PC-9 (cell line): Measurements from ENCODE around the gene PROSER2. TPM values are rescaled to one million over a fixed set of nuclear protein-coding genes. Genes with fewer than 3 reads are reported as not detected.
A peak's percentile ranks its signal among the peaks of the same experiment; 100 is the strongest.

Experiments
- BruUV-seq: library from RNA; stranded (reverse); fragments of 400-500 nt; replicated peaks from 2 replicates; lab custom pipeline; 2021; lab: Mats Ljungman, UMichigan
- CTCF ChIA-PET: fragments of 300-600 bp; sonication (Branson Sonifier 250); formaldehyde crosslinking; loops from one replicate; lab custom pipeline; 2022; ENCODE audit warnings: antibody characterized with exemption; lab: Charles Lee
- POLR2A ChIA-PET: fragments of 300-600 bp; sonication (Branson Sonifier 250); formaldehyde crosslinking; loops from one replicate; lab custom pipeline; 2022; ENCODE audit warnings: antibody characterized with exemption; ENCODE audit not compliant: unreplicated experiment; lab: Charles Lee
- DNase-seq, 2 experiments: peaks; one replicate each; pipeline versions ENCODE4 v3.0.0 to v3.0.0-alpha.2; 2015 to 2022; ENCODE audit warnings: mixed read lengths in 1 of 2
- H2AFZ ChIP-seq: fragments of 200-600 bp; sonication (generic); 2 replicates; pipeline ENCODE4 v1.8.1; 2017; ENCODE audit warnings: antibody characterized with exemption
- H3F3A ChIP-seq: fragments of 200-600 bp; sonication (generic); 2 replicates; pipeline ENCODE4 v1.8.1; 2017; ENCODE audit warnings: antibody characterized with exemption, mild to moderate bottlenecking, low read depth; ENCODE audit not compliant: insufficient read depth
- H3K27ac ChIP-seq: fragments of 200-600 bp; sonication (generic); 2 replicates; pipeline ENCODE4 v1.6.1; 2016; ENCODE audit warnings: mixed run types
- H3K27me3 ChIP-seq: fragments of 200-600 bp; sonication (generic); 2 replicates; pipeline ENCODE4 v1.6.1; 2016; ENCODE audit warnings: low read depth, mixed run types; ENCODE audit not compliant: insufficient read depth
- H3K36me3 ChIP-seq: fragments of 200-600 bp; sonication (generic); 2 replicates; pipeline ENCODE4 v1.6.1; 2016; ENCODE audit warnings: low read depth, mixed run types
- H3K4me1 ChIP-seq: fragments of 200-600 bp; sonication (generic); replicated peaks from 2 replicates; pipeline ENCODE4 v1.6.1; 2016; ENCODE audit warnings: mixed run types; ENCODE audit not compliant: insufficient read depth
- H3K4me2 ChIP-seq: fragments of 200-600 bp; sonication (generic); 2 replicates; pipeline ENCODE4 v1.6.1; 2017; ENCODE audit warnings: mixed run types
- H3K4me3 ChIP-seq: fragments of 200-600 bp; sonication (generic); 2 replicates; pipeline ENCODE4 v1.6.1; 2016; ENCODE audit warnings: mixed run types
- H3K79me2 ChIP-seq: fragments of 200-600 bp; sonication (generic); 2 replicates; pipeline ENCODE4 v1.6.1; 2017; ENCODE audit warnings: low read depth, mixed run types
- H3K9me2 ChIP-seq: fragments of 200-600 bp; sonication (generic); 2 replicates; pipeline ENCODE4 v1.8.1; 2017; ENCODE audit warnings: mild to moderate bottlenecking; ENCODE audit not compliant: insufficient read depth
- H3K9me3 ChIP-seq: fragments of 200-600 bp; sonication (generic); 2 replicates; pipeline ENCODE4 v1.8.1; 2016; ENCODE audit warnings: low read depth; ENCODE audit not compliant: insufficient read depth
- H4K20me1 ChIP-seq: fragments of 200-600 bp; sonication (generic); 2 replicates; pipeline ENCODE4 v1.8.1; 2017; ENCODE audit not compliant: insufficient read depth
- EZH2 ChIP-seq: fragments of 200-600 bp; sonication (generic); IDR thresholded peaks from 2 replicates; pipeline ENCODE4 v1.8.0; 2017; ENCODE audit warnings: antibody characterized with exemption, low read depth
- intact Hi-C: fragments of 100-400 bp; cut with micrococcal nuclease; formaldehyde crosslinking; loops from one replicate; pipeline ENCODE4 v1.10.0; 2022; ENCODE audit not compliant: unreplicated experiment
- total RNA-seq: library from RNA; stranded (reverse); gene quantifications from 2 replicates; pipeline ENCODE4 v1.2.3, GENCODE V29; 2021
- TF ChIP-seq, protein P1 (sequence below): fragments of 200-600 bp; sonication (generic); conservative IDR thresholded peaks from 2 replicates; pipeline ENCODE4 v1.6.1; 2017; ENCODE audit warnings: mixed run types, antibody characterized with exemption, mild to moderate bottlenecking, moderate library complexity

PROSER2 gene
- total RNA-seq, 1 experiment from 2014 or later, result 66.6 TPM

DNA sequence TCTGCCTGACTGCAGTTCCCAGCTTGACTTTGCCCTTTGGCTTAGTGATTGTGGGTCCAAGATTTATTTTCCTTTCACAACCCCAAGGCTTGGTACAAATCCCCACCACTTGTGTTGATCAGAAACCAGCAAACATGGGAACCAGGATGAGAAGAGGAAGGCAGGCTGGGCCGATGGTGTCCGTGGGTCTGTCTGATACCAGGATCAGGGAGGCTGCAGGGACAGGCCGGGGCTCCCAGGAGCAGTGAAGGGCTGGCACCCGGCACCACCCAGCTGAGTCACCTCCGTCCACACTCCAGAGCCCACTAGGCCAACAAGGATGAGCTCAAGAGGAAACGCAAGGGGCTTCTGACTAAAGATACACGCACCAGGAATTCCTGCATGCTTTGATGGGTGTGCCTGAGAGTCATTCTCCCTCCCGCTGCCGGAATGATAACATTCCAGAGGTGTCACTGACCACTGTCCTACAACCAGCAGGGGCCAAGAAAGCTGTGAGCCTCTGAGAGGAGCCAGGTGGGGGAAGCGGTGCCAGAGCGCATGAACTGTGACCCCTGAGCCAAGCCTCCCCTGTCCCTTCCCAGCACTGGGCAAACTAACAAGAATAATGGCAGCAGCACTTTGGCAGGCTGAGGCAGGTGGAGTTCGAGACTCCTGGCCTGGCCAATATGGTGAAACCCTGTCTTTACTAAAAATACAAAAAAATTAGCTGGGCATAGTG lies 29.2 kb upstream of the PROSER2 start:
- peak overlapping the region; percentile 88 for H3K27ac ChIP-seq
- no peaks in the 10 kb centered on the region for H3K27me3 ChIP-seq
- intact Hi-C loops, result loop anchor here (1.0 to 2.0 kb wide), 5 partner anchors 17 to 192 kb away; no protein-coding TSS in a partner anchor
- H2AFZ ChIP-seq, result no peak overlapping the region
- no peaks in the 10 kb centered on the region for H3K9me3 ChIP-seq
- H3K9me2 ChIP-seq, result no peaks in the 10 kb centered on the region
- H3K79me2 ChIP-seq, result no peaks in the 10 kb centered on the region
- TSS peak; percentile 92 for BruUV-seq
- peak overlapping the region; percentile 81 for H3K4me2 ChIP-seq
- peaks cover 13% of the 10 kb centered on the region for H3F3A ChIP-seq
- H3K4me3 ChIP-seq, result peak overlapping the region; percentile 37; the same call in 1 of the 2 replicates
- CTCF ChIA-PET, result interaction anchor here (0.6 to 1.8 kb wide), 9 partner anchors 16 to 279 kb away, joined by 3 to 6 read pairs (median 4); no protein-coding TSS in a partner anchor
- DNase-seq, result peak; percentile 86 to 93
- no peaks in the 10 kb centered on the region for H4K20me1 ChIP-seq
- no peaks in the 10 kb centered on the region for H3K36me3 ChIP-seq
- peaks cover 17% of the 10 kb centered on the region for H3K4me1 ChIP-seq
- TF ChIP-seq EZH2, result no peak
- TF ChIP-seq, protein P1, sequence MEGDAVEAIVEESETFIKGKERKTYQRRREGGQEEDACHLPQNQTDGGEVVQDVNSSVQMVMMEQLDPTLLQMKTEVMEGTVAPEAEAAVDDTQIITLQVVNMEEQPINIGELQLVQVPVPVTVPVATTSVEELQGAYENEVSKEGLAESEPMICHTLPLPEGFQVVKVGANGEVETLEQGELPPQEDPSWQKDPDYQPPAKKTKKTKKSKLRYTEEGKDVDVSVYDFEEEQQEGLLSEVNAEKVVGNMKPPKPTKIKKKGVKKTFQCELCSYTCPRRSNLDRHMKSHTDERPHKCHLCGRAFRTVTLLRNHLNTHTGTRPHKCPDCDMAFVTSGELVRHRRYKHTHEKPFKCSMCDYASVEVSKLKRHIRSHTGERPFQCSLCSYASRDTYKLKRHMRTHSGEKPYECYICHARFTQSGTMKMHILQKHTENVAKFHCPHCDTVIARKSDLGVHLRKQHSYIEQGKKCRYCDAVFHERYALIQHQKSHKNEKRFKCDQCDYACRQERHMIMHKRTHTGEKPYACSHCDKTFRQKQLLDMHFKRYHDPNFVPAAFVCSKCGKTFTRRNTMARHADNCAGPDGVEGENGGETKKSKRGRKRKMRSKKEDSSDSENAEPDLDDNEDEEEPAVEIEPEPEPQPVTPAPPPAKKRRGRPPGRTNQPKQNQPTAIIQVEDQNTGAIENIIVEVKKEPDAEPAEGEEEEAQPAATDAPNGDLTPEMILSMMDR, result no peak
- POLR2A ChIA-PET, result interaction anchor here (0.6 to 1.3 kb wide), 9 partner anchors 16 to 1549 kb away, joined by 3 to 11 read pairs (median 7); no protein-coding TSS in a partner anchor

DNA sequence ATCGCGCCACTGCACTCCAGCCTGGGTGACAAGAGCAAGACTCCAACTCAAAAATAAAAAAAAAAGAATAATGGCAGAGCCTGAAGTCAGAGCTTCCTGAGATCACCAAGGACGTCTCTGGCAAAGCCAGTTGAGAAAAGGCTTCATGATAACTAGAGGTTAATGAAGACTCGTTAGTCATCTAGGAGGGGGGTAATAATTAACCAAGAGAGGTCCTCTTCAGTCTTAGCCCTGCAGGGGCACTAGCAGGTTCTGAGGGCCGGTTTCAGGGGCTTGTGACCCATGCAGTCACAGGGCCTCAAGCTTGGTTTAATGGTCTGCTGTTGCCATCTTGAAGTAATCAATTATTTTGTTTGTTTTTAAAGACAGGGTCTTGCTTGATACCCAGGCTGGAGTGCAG lies 28.6 kb upstream of the PROSER2 start:
- Histone ChIP-seq H3K36me3 (no peaks in the 10 kb centered on the region), H3K4me2 (peak overlapping the region; percentile 81), H3K4me1 (peaks cover 17% of the 10 kb centered on the region), H3F3A (peaks cover 13% of the 10 kb centered on the region), H2AFZ (no peak overlapping the region), H4K20me1 (no peaks in the 10 kb centered on the region), H3K4me3 (no peak overlapping the region), H3K27me3 (no peaks in the 10 kb centered on the region), H3K27ac (peak overlapping the region; percentile 88), H3K9me3 (no peaks in the 10 kb centered on the region), H3K9me2 (no peaks in the 10 kb centered on the region), H3K79me2 (no peaks in the 10 kb centered on the region)
- no peak for DNase-seq
- BruUV-seq, result no TSS peak
- intact Hi-C loops, result loop anchor here (1.0 to 2.0 kb wide), 4 partner anchors 16 to 104 kb away; no protein-coding TSS in a partner anchor
- TF ChIP-seq, protein P1, result no peak
- TF ChIP-seq EZH2, result no peak
- CTCF ChIA-PET, result interaction anchor here (0.7 to 1.4 kb wide), 4 partner anchors 16 to 80 kb away, joined by 3 to 6 read pairs (median 4); no protein-coding TSS in a partner anchor
- POLR2A ChIA-PET, result interaction anchor here (0.6 to 1.3 kb wide), 8 partner anchors 16 to 1395 kb away, joined by 3 to 11 read pairs (median 7); no protein-coding TSS in a partner anchor

DNA sequence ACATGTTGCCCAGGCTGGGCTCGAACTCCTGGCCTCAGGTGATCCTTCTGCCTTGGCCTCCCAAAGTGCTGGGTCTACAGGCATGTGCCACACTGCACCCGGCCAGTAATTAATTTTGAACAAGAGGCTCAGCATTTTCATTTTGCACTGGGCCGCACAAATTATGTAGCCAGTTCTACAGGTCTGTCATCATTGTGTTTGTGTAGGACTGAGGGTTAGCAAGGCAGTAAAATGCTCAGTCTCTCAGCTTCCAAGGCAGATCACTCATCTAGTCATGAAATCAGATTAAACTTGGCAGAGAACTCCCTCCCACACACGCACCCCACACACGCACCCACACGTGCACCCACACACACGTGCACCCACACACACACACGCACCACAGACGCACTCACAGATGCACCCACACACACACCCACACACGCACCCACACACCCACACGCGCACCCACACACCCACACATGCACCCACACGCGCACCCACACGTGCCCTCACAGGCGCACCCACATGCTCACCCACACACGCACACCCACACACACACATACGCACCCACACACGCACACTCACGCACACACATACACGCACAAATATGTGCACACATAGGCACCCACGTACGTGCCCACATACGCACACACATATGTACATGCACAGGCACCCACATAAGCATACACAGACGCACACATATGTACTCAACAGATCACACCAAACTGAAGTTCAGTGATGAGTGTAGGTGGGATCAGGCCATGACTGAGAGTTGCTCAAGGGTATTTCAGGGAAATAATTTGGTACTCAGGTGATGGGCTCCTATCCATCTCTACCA lies 27.8 kb upstream of the PROSER2 start:
- peak overlapping the region; percentile 88 for H3K27ac ChIP-seq
- no peaks in the 10 kb centered on the region for H3K79me2 ChIP-seq
- H3K4me2 ChIP-seq, result peak overlapping the region; percentile 81; the same call in 1 of the 2 replicates
- peaks cover 13% of the 10 kb centered on the region for H3F3A ChIP-seq
- ChIA-PET POLR2A (interaction anchor here (0.6 kb wide), 1 partner anchor 25 kb away, joined by 6 read pairs; no protein-coding TSS in a partner anchor), CTCF (no interaction called here)
- BruUV-seq, result no TSS peak
- H4K20me1 ChIP-seq, result no peaks in the 10 kb centered on the region
- no peaks in the 10 kb centered on the region for H3K9me2 ChIP-seq
- DNase-seq, result no peak
- no peak overlapping the region for H3K4me3 ChIP-seq
- H2AFZ ChIP-seq, result no peak overlapping the region
- H3K27me3 ChIP-seq, result no peaks in the 10 kb centered on the region
- intact Hi-C loops, result loop anchor here (2.0 kb wide), 1 partner anchor 15 kb away; no protein-coding TSS in a partner anchor
- H3K4me1 ChIP-seq, result peaks cover 17% of the 10 kb centered on the region
- TF ChIP-seq, protein P1, result no peak
- TF ChIP-seq EZH2, result no peak
- H3K36me3 ChIP-seq, result no peaks in the 10 kb centered on the region
- H3K9me3 ChIP-seq, result no peaks in the 10 kb centered on the region
